H54 (cell line): ENCODE data around the gene DNAJB8.

ENCODE experiments used
- DNase-seq: peaks from one replicate; pipeline ENCODE4 v3.0.0; 2011; ENCODE audit warnings: low spot score, mixed read lengths; ENCODE audit not compliant: insufficient read length
- FAIRE-seq: peaks from 3 replicates; lab custom pipeline; 2011; peaks lifted over from hg19 to GRCh38; lab: Jason Lieb, UNC
- POLR2A ChIP-seq: IDR thresholded peaks from 2 replicates; pipeline ENCODE4 v1.6.1; 2011; ENCODE audit warnings: low read depth, mild to moderate bottlenecking, low read length

DNAJB8 gene

GRCh38 chr3:128473737-128474136 lies 7.0 kb upstream of the DNAJB8 start:
- TF ChIP-seq POLR2A: no peak
- no peak for DNase-seq
- FAIRE-seq: no peak

GRCh38 chr3:128473180-128473519 lies 6.5 kb upstream of the DNAJB8 start:
- DNase-seq (no peak), FAIRE-seq (no peak)
- TF ChIP-seq POLR2A: no peak

GRCh38 chr3:128472449-128473179 lies 5.9 kb upstream of the DNAJB8 start:
- TF ChIP-seq POLR2A: no peak
- FAIRE-seq: no peak
- DNase-seq: no peak

- no peak for DNase-seq
- no peak for TF ChIP-seq POLR2A
- FAIRE-seq: no peak
Observed at GRCh38 chr3:128471720-128472119, 5.0 kb upstream of the DNAJB8 start.

- FAIRE-seq (no peak), DNase-seq (no peak)
- TF ChIP-seq POLR2A: no peak
Observed at GRCh38 chr3:128471110-128471509, 4.4 kb upstream of the DNAJB8 start.

GRCh38 chr3:128470134-128470899 lies 3.6 kb upstream of the DNAJB8 start:
- DNase-seq (no peak), FAIRE-seq (no peak)
- TF ChIP-seq POLR2A: no peak

GRCh38 chr3:128469556-128469955 lies 2.9 kb upstream of the DNAJB8 start:
- no peak for FAIRE-seq
- no peak for TF ChIP-seq POLR2A

GRCh38 chr3:128468791-128469527 lies 2.3 kb upstream of the DNAJB8 start:
- no peak for TF ChIP-seq POLR2A
- FAIRE-seq (no peak), DNase-seq (no peak)

More at GRCh38 chr3:128469556-128469955, 2.9 kb upstream of the DNAJB8 start:
- no peak for DNase-seq

- no peak for TF ChIP-seq POLR2A
- no peak for FAIRE-seq
Observed at GRCh38 chr3:128468285-128468790, 1.6 kb upstream of the DNAJB8 start.

GRCh38 chr3:128464702-128465101 lies 2.0 kb downstream of the DNAJB8 start:
- TF ChIP-seq POLR2A: no peak
- FAIRE-seq (no peak), DNase-seq (no peak)

More at GRCh38 chr3:128468285-128468790, 1.6 kb upstream of the DNAJB8 start:
- DNase-seq: no peak

GRCh38 chr3:128464188-128464587 lies 2.5 kb downstream of the DNAJB8 start:
- no peak for DNase-seq
- FAIRE-seq: no peak
- TF ChIP-seq POLR2A: no peak

- FAIRE-seq: no peak
- DNase-seq: no peak
- no peak for TF ChIP-seq POLR2A
Observed at GRCh38 chr3:128463771-128464170, 2.9 kb downstream of the DNAJB8 start.

GRCh38 chr3:128463354-128463753 lies 3.3 kb downstream of the DNAJB8 start:
- no peak for FAIRE-seq
- TF ChIP-seq POLR2A: no peak
- DNase-seq: no peak

GRCh38 chr3:128462931-128463330 lies 3.8 kb downstream of the DNAJB8 start:
- no peak for TF ChIP-seq POLR2A
- no peak for FAIRE-seq
- no peak for DNase-seq
